Brain microvascular endothelial cell (primary cell): Measurements from ENCODE around the gene CDCA4.

Experiments used
- DNase-seq: peaks from one replicate; pipeline ENCODE4 v3.0.0-alpha.2; 2020
- H3K27ac ChIP-seq: fragments of 250-450 bp; sonication (Bioruptor Pico); 2 replicates; pipeline ENCODE4 v1.5.1; 2020; ENCODE audit warnings: mild to moderate bottlenecking, moderate library complexity
- H3K27me3 ChIP-seq: fragments of 250-450 bp; sonication (Bioruptor Pico); replicated peaks from 2 replicates; pipeline ENCODE4 v1.5.1; 2020; ENCODE audit warnings: mild to moderate bottlenecking
- H3K36me3 ChIP-seq: fragments of 250-450 bp; sonication (Bioruptor Pico); replicated peaks from 2 replicates; pipeline ENCODE4 v1.5.1; 2020; ENCODE audit warnings: mild to moderate bottlenecking
- H3K4me3 ChIP-seq: 2 replicates; pipeline ENCODE4 v1.5.1; 2011; ENCODE audit warnings: low read depth, mild to moderate bottlenecking, control low read depth, low read length, moderate library complexity
- in situ Hi-C: cut with HindIII; loops from 2 replicates; pipeline ENCODE4 v1.10.0; 2017; ENCODE audit warnings: low sequenced_read_pairs, low pct_ligation_motif_present
- TF ChIP-seq, protein P1 (sequence below): IDR thresholded peaks from 2 replicates; pipeline ENCODE4 v1.5.1; 2011; ENCODE audit warnings: low read depth, mild to moderate bottlenecking, moderate library complexity, low read length, control low read depth, inconsistent platforms; ENCODE audit errors: missing control alignments

Gene CDCA4

DNA sequence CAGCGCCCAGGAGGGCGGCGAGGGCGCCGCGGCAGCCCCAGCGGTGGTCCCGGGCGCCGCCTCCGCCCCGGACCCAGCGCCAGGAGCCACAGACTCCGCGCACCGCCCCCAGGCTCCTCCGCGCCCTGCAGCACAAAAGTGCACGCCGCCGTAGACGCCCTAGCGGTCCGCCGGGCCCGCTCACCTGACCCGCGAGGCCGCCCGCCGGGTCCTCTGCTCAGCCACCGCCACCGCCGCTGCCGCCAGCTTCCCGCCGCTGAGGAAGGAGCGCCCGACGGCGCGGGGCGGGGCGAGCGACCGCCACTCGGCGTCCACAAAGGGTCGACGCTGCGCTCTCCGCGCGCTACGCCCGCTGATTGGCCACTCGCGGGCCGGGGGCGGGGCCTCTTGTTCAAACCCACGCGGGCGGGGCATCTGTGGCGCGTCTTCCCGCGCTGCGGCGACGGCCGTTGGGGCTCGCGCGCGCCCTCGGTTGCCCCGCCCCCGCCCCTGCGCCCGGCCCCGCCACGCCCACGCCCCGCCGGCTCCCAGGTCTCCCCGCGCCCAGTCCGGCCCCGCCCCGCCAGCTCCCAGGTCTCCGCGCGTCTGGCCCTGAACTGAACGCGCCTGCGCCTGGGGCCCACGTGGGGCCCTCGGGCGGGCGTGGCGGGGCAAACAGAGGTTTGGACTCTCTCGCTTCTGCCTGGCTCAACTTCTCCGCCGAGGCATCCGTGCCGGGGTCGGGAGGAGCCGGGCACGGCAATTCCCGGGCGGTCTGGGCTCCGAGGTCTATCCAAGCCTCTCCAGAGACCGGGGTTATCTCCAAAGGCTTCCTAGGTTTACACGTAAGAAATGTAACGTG lies at the start of gene CDCA4:
CDCA4 (minus strand) TSS at position 269 of the 841 bp plus-strand sequence. CDS start 9,154 bp downstream, outside the sequence.
- Histone ChIP-seq H3K4me3 (peak within 1 kb of the TSS; percentile 81), H3K36me3 (no peaks in the 10 kb centered on the region), H3K27ac (peak within 1 kb of the TSS; percentile 85), H3K27me3 (no peaks in the 10 kb centered on the region)
- peak; percentile 93 for DNase-seq
- TF ChIP-seq, protein P1, sequence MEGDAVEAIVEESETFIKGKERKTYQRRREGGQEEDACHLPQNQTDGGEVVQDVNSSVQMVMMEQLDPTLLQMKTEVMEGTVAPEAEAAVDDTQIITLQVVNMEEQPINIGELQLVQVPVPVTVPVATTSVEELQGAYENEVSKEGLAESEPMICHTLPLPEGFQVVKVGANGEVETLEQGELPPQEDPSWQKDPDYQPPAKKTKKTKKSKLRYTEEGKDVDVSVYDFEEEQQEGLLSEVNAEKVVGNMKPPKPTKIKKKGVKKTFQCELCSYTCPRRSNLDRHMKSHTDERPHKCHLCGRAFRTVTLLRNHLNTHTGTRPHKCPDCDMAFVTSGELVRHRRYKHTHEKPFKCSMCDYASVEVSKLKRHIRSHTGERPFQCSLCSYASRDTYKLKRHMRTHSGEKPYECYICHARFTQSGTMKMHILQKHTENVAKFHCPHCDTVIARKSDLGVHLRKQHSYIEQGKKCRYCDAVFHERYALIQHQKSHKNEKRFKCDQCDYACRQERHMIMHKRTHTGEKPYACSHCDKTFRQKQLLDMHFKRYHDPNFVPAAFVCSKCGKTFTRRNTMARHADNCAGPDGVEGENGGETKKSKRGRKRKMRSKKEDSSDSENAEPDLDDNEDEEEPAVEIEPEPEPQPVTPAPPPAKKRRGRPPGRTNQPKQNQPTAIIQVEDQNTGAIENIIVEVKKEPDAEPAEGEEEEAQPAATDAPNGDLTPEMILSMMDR: no peak
- in situ Hi-C loops: no loop called here

DNA sequence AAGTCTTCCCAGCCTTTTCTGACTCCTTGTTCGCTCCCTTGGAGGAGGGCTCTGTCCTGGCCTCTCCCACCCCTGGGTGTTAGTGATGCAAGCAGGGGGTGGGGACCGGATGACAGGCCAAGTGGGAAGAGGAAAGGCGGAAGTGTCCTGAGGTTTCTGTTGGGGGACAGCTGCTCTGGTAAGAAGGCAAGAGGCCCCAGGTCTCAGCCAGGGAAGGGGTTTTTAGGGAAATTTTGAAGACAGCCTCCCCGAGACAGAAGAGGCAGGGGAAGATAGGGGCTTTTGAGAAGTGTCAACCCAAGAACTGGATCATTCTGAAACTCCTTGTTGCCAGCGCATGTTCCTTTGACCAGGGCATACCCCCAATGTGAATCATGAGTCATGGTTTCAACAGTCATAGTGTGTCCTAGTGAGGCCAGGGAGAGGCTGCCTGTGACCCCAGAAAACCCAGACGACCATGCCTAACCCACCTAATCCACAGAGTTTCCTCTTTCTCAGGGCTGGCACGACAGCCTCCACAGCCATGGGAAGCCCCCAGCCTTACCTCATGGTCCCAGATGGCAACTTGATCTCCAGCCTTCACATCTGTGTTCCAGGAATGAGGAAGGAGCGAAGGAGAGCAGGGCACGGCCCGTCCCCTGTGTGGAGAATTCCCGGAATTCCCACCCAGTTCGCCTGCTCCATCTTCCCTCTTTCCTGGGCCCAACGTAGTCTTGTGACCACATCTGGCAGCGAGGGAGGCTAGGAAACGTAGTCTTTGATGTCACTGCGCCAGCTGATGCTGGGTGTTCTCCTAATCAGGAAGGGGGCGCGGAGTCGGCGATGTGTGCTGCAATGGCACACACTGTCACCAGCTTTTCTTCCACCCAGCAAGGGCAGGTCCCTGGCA lies 49.2 kb upstream of the CDCA4 start:
- no peak for DNase-seq
- H3K4me3 ChIP-seq: no peak overlapping the region
- H3K27me3 ChIP-seq: no peaks in the 10 kb centered on the region
- TF ChIP-seq, protein P1: no peak
- H3K36me3 ChIP-seq: no peaks in the 10 kb centered on the region
- in situ Hi-C loops: no loop called here
- H3K27ac ChIP-seq: no peak overlapping the region

DNA sequence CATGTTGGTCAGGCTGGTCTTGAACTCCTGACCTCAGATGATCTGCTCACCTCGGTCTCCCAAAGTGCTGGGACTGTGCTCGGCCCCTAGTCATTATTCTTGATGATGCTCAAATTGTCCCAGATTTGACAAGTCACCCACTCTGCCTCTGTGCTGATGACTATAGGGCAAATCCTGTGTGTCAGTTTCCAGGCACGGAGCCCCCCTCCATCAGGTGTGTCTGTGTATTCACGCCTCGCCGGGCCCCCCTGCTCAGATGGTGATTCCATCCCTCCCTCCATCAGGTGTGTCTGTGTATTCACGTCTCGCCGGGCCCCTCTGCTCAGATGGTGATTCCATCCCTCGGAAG lies 48.6 kb upstream of the CDCA4 start:
- H3K27me3 ChIP-seq: no peaks in the 10 kb centered on the region
- no peak overlapping the region for H3K4me3 ChIP-seq
- in situ Hi-C loops: no loop called here
- TF ChIP-seq, protein P1: no peak
- DNase-seq: no peak
- H3K36me3 ChIP-seq: no peaks in the 10 kb centered on the region
- no peak overlapping the region for H3K27ac ChIP-seq

DNA sequence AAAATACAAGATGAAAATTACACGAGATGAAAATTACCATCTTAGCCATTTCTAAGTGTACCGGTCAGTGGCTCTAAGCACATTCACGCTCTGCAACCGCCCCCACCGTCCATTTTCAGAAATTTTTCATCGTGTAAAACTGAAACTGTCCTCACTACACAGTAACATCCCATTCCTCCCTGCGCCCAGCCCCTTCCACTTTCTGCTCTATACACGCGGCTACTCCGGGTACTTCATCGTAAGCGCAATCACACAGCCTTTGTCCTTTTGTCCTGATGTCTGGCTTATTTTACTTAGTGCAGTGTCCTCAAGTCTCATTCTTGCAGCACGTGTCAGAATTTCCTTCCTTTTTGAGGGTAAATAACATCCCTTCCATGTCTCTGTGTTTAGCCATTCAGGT lies 47.9 kb upstream of the CDCA4 start:
- in situ Hi-C loops: no loop called here

DNA sequence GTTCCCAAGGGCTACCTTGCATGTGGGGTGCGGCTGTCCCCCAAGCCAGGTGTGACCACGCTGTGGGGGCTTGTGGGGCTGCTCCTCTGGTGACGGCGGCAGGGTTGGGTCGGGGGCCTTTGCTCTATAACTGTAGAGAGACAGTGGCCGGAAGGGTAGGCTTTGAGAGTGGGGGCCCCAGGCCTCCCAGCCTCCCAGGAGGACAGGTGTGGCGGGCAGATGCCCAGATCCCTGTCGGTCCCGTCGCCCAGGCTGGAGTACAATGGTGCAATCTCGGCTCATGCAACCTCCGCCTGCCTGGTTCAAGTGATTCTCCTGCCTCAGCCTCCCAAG lies 47.1 kb upstream of the CDCA4 start:
- Histone ChIP-seq H3K4me3 (no peak overlapping the region), H3K27me3 (no peaks in the 10 kb centered on the region), H3K36me3 (no peaks in the 10 kb centered on the region), H3K27ac (no peak overlapping the region)
- TF ChIP-seq, protein P1: no peak
- no peak for DNase-seq
- in situ Hi-C loops: no loop called here

More for the DNA sequence above, 47.9 kb upstream of the CDCA4 start:
- DNase-seq: no peak
- H3K36me3 ChIP-seq: no peaks in the 10 kb centered on the region
- no peak overlapping the region for H3K27ac ChIP-seq
- no peak overlapping the region for H3K4me3 ChIP-seq
- TF ChIP-seq, protein P1: no peak
- H3K27me3 ChIP-seq: no peaks in the 10 kb centered on the region
